H9 (cell line): Measurements from ENCODE around the gene YTHDC2. TPM values are rescaled to one million over a fixed set of nuclear protein-coding genes. Genes with fewer than 3 reads are reported as not detected.

Experiments used
- DNase-seq: peaks from one replicate; pipeline ENCODE4 v3.0.0-alpha.2; 2017
- H2AFZ ChIP-seq: one replicate; pipeline ENCODE4 v1.6.1; 2013; ENCODE audit warnings: mild to moderate bottlenecking, low read length, control low read depth, moderate library complexity
- H2AK5ac ChIP-seq: 2 replicates; pipeline ENCODE4 v1.6.1; 2013; ENCODE audit warnings: low read length, control low read depth, mixed read lengths; ENCODE audit not compliant: insufficient read length
- H2BK120ac ChIP-seq: one replicate; pipeline ENCODE4 v1.6.1; 2013; ENCODE audit warnings: low read depth, mild to moderate bottlenecking, low read length, control low read depth, inconsistent platforms; ENCODE audit not compliant: poor library complexity, severe bottlenecking
- H2BK12ac ChIP-seq: 2 replicates; pipeline ENCODE4 v1.6.1; 2013; ENCODE audit warnings: low read length, control low read depth, mixed read lengths, low read depth; ENCODE audit not compliant: insufficient read length
- H2BK15ac ChIP-seq: 2 replicates; pipeline ENCODE4 v1.6.1; 2013; ENCODE audit warnings: low read depth, low read length, control low read depth
- H2BK20ac ChIP-seq: one replicate; pipeline ENCODE4 v1.6.1; 2013; ENCODE audit warnings: low read depth, mild to moderate bottlenecking, low read length, control low read depth, inconsistent platforms; ENCODE audit not compliant: poor library complexity, severe bottlenecking
- H2BK5ac ChIP-seq: 2 replicates; pipeline ENCODE4 v1.6.1; 2013; ENCODE audit warnings: low read length, control low read depth, mixed read lengths; ENCODE audit not compliant: insufficient read length
- H3K14ac ChIP-seq: 2 replicates; pipeline ENCODE4 v1.6.1; 2013; ENCODE audit warnings: low read length, control low read depth; ENCODE audit not compliant: insufficient read depth
- H3K18ac ChIP-seq: 2 replicates; pipeline ENCODE4 v1.6.1; 2013; ENCODE audit warnings: low read depth, mild to moderate bottlenecking, mixed read lengths, low read length, control low read depth; ENCODE audit not compliant: insufficient read length
- H3K23ac ChIP-seq: 2 replicates; pipeline ENCODE4 v1.6.1; 2013; ENCODE audit warnings: low read length, control low read depth, mixed read lengths, low read depth; ENCODE audit not compliant: insufficient read length
- H3K23me2 ChIP-seq: 2 replicates; pipeline ENCODE4 v1.6.1; 2013; ENCODE audit warnings: low read depth, mild to moderate bottlenecking, mixed read lengths, low read length, control low read depth; ENCODE audit not compliant: insufficient read length, poor library complexity, severe bottlenecking
- H3K27ac ChIP-seq: 2 replicates; pipeline ENCODE4 v1.5.1; 2013; ENCODE audit warnings: low read length, control low read depth, mixed read lengths, low read depth; ENCODE audit not compliant: insufficient read length
- H3K27me3 ChIP-seq: 2 replicates; pipeline ENCODE4 v1.6.1; 2013; ENCODE audit warnings: low read length, control low read depth, inconsistent platforms; ENCODE audit not compliant: insufficient read depth
- H3K4ac ChIP-seq: 2 replicates; pipeline ENCODE4 v1.6.1; 2013; ENCODE audit warnings: low read depth, mild to moderate bottlenecking, control low read depth, inconsistent platforms, low read length, moderate library complexity
- H3K4me1 ChIP-seq: 2 replicates; pipeline ENCODE4 v1.6.1; 2013; ENCODE audit warnings: low read length, control low read depth, inconsistent platforms; ENCODE audit not compliant: insufficient read depth
- H3K4me2 ChIP-seq: 2 replicates; pipeline ENCODE4 v1.6.1; 2013; ENCODE audit warnings: low read length, control low read depth, mixed read lengths; ENCODE audit not compliant: insufficient read length, insufficient read depth
- H3K56ac ChIP-seq: 2 replicates; pipeline ENCODE4 v1.6.1; 2013; ENCODE audit warnings: low read depth, mild to moderate bottlenecking, mixed read lengths, low read length, control low read depth; ENCODE audit not compliant: insufficient read length
- H3K79me1 ChIP-seq: 2 replicates; pipeline ENCODE4 v1.6.1; 2013; ENCODE audit warnings: low read depth, mild to moderate bottlenecking, moderate library complexity, low read length, control low read depth, inconsistent platforms; ENCODE audit not compliant: insufficient read depth, poor library complexity, severe bottlenecking
- H3K79me2 ChIP-seq: 2 replicates; pipeline ENCODE4 v1.6.1; 2013; ENCODE audit warnings: low read length, control low read depth, inconsistent platforms; ENCODE audit not compliant: insufficient read depth
- H3K9ac ChIP-seq: 2 replicates; pipeline ENCODE4 v1.6.1; 2013; ENCODE audit warnings: low read length, control low read depth, mixed read lengths; ENCODE audit not compliant: insufficient read length; ENCODE audit errors: extremely low read depth
- H3K9me3 ChIP-seq: one replicate; pipeline ENCODE4 v1.6.1; 2013; ENCODE audit warnings: low read depth, low read length, inconsistent platforms; ENCODE audit not compliant: control insufficient read depth
- H3T11ph ChIP-seq: one replicate; pipeline ENCODE4 v1.6.1; 2013; ENCODE audit warnings: mild to moderate bottlenecking, low read length, control low read depth, inconsistent platforms
- H4K20me1 ChIP-seq: one replicate; pipeline ENCODE4 v1.6.1; 2013; ENCODE audit not compliant: control insufficient read depth, insufficient read length, insufficient read depth
- H4K5ac ChIP-seq: 2 replicates; pipeline ENCODE4 v1.6.1; 2013; ENCODE audit warnings: low read depth, mild to moderate bottlenecking, mixed read lengths, low read length, control low read depth; ENCODE audit not compliant: insufficient read length
- H4K8ac ChIP-seq: replicated peaks from 2 replicates; pipeline ENCODE4 v1.6.1; 2013; ENCODE audit warnings: low read length, control low read depth, mixed read lengths, low read depth; ENCODE audit not compliant: insufficient read length
- H4K91ac ChIP-seq: 2 replicates; pipeline ENCODE4 v1.6.1; 2013; ENCODE audit warnings: low read depth, mild to moderate bottlenecking, moderate library complexity, mixed read lengths, low read length, control low read depth; ENCODE audit not compliant: insufficient read length
- H3K27ac Mint-ChIP-seq, 3 experiments: 2 replicates in 2 of 3; 3 replicates in 1 of 3; pipeline ENCODE4 v1.8.0; 2020 to 2021; ENCODE audit warnings: mixed read lengths in 3 of 3, mild to moderate bottlenecking in 1 of 3, moderate library complexity in 1 of 3
- H3K27me3 Mint-ChIP-seq: 2 replicates; pipeline ENCODE4 v1.8.0; 2021; ENCODE audit warnings: low read depth, mild to moderate bottlenecking, moderate library complexity, mixed read lengths
- H3K36me3 Mint-ChIP-seq, 3 experiments: 2 replicates in 2 of 3; 3 replicates in 1 of 3; pipeline ENCODE4 v1.8.0; 2020 to 2021; ENCODE audit warnings: low read depth in 3 of 3, mixed read lengths in 3 of 3; ENCODE audit not compliant: insufficient read depth in 1 of 3
- H3K4me1 Mint-ChIP-seq, 2 experiments: 2 replicates each; pipeline ENCODE4 v1.8.0; 2020; ENCODE audit warnings: mixed read lengths in 2 of 2
- H3K4me3 Mint-ChIP-seq, 2 experiments: 2 replicates in 1 of 2; 3 replicates in 1 of 2; pipeline ENCODE4 v1.8.0; 2020 to 2021; ENCODE audit warnings: mild to moderate bottlenecking in 2 of 2, mixed read lengths in 2 of 2, moderate library complexity in 1 of 2
- H3K9me3 Mint-ChIP-seq, 2 experiments: 2 replicates in 1 of 2; 3 replicates in 1 of 2; pipeline ENCODE4 v1.8.0; 2020; ENCODE audit warnings: mild to moderate bottlenecking in 2 of 2, mixed read lengths in 2 of 2, moderate library complexity in 1 of 2
- WGBS: extraction: QIAGEN DNeasy Blood & Tissue Kit; methylation state at CpG from one replicate; pipeline ENCODE4 v1.1.7; 2013; ENCODE audit warnings: missing lambda C conversion rate, low lambda C conversion rate, mixed read lengths; ENCODE audit not compliant: insufficient read length; ENCODE audit errors: extremely low coverage; 5-methylcytosine and 5-hydroxymethylcytosine counted together
- total RNA-seq: library from RNA; stranded (reverse); gene quantifications from 2 replicates; pipeline ENCODE4 v1.2.1, GENCODE V29; 2021
- TF ChIP-seq, protein P1 (sequence below): fragments of 200-600 bp; sonication (generic); conservative IDR thresholded peaks from 3 replicates; pipeline ENCODE4 v1.8.0; 2021; ENCODE audit warnings: antibody characterized with exemption, mild to moderate bottlenecking

The YTHDC2 gene
- total RNA-seq, 1 experiment from 2014 or later = 22.5 TPM

DNA sequence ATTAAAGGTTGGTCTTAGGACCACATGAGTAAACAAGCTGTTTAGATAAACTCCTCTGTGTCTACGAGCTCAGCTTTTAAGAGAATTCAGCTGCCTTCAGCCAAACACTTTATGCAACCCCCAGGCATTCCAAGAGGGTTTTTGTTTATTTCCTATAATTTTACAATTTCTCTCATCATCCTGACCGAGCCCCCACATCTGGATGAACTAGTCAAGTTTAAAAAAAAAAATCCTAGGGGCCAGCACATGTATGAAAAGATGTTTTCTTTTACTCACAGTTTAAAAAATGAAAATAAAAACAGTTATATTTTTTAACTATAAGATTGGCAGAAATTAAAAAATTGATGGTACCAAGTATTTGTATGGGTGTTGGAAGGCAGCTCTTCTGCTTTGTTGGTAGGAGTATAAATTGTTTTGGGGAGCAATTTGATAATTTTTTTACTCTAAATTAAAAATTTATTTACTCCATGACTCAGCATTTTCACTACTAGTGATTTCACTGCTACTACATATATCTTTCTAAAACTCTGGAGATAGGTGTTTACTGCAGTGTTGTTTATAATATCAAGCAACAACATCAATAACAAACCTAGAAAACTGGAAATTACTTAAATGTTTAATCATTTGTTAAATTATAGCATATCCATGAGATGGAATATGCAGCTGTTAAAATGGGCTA, 18.1 kb downstream of the YTHDC2 start:
- Histone ChIP-seq H3K14ac (no peak overlapping the region), H3K79me1 (no peaks in the 10 kb centered on the region), H2AK5ac (no peak overlapping the region), H3T11ph (no peak overlapping the region), H3K4me2 (no peak overlapping the region), H2BK120ac (no peak overlapping the region), H3K27me3 (no peaks in the 10 kb centered on the region), H3K18ac (no peak overlapping the region), H3K23ac (no peak overlapping the region), H4K5ac (no peak overlapping the region), H3K9me3 (peaks cover 7% of the 10 kb centered on the region), H2BK20ac (no peak overlapping the region), H2BK15ac (no peak overlapping the region), H3K79me2 (no peaks in the 10 kb centered on the region), H3K23me2 (no peaks in the 10 kb centered on the region), H3K9ac (no peak overlapping the region), H4K20me1 (no peaks in the 10 kb centered on the region), H3K56ac (no peak overlapping the region), H3K4me1 (no peaks in the 10 kb centered on the region), H3K4ac (no peak overlapping the region), H4K8ac (no peak overlapping the region), H2AFZ (no peak overlapping the region), H2BK5ac (no peak overlapping the region), H2BK12ac (no peak overlapping the region), H3K27ac (no peak overlapping the region), H4K91ac (no peak overlapping the region)
- no peak for DNase-seq
- Mint-ChIP-seq H3K4me3 (no peak overlapping the region), H3K9me3 (peaks cover 11 to 19% of the 10 kb centered on the region in 2 experiments), H3K27ac (no peak overlapping the region; a peak in 1 of 7 replicates), H3K27me3 (no peaks in the 10 kb centered on the region; the same call in 1 of the 2 replicates), H3K4me1 (peaks cover 3 to 11% of the 10 kb centered on the region in 2 experiments; a peak in 3 of 4 replicates), H3K36me3 (peaks cover 43 to 70% (median 52%) of the 10 kb centered on the region in 3 experiments)
- TF ChIP-seq, protein P1, sequence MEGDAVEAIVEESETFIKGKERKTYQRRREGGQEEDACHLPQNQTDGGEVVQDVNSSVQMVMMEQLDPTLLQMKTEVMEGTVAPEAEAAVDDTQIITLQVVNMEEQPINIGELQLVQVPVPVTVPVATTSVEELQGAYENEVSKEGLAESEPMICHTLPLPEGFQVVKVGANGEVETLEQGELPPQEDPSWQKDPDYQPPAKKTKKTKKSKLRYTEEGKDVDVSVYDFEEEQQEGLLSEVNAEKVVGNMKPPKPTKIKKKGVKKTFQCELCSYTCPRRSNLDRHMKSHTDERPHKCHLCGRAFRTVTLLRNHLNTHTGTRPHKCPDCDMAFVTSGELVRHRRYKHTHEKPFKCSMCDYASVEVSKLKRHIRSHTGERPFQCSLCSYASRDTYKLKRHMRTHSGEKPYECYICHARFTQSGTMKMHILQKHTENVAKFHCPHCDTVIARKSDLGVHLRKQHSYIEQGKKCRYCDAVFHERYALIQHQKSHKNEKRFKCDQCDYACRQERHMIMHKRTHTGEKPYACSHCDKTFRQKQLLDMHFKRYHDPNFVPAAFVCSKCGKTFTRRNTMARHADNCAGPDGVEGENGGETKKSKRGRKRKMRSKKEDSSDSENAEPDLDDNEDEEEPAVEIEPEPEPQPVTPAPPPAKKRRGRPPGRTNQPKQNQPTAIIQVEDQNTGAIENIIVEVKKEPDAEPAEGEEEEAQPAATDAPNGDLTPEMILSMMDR = no peak
- no CpG with 5 or more reads among the region's 2 CpGs for WGBS
